ENCODE data around the gene RNF213. TPM values are rescaled to one million over a fixed set of nuclear protein-coding genes. Genes with fewer than 3 reads are reported as not detected.
"Not testable (repeated sequence)": the region's sequence is repeated elsewhere in the genome, so short reads cannot be mapped to it uniquely, and the experiment has no call there.

RNF213 gene
- total RNA-seq, 4 donors from 2014 or later = 57.8 to 197 (median 94.1) TPM

- H3K36me3 ChIP-seq = peaks cover 32% of the 10 kb centered on the region
- no peaks in the 10 kb centered on the region for H3K27me3 ChIP-seq
- no peak overlapping the region for H3K27ac ChIP-seq
- no peak overlapping the region for H3K4me3 ChIP-seq
- 61% methylated on average over 9 of the region's 9 CpGs for WGBS
- no peaks in the 10 kb centered on the region for H3K9me3 ChIP-seq
- no peak for TF ChIP-seq POLR2AphosphoS5 (IDR thresholded peaks at IDR 0.05)
- TF ChIP-seq POLR2A (IDR thresholded peaks at IDR 0.05) = no peak
- no peak for TF ChIP-seq EP300 (IDR thresholded peaks at IDR 0.05)
- TF ChIP-seq CTCF (IDR thresholded peaks at IDR 0.05) = no peak
- H3K4me1 ChIP-seq = peaks cover 7% of the 10 kb centered on the region
- DNase-seq (ENCODE audit: low spot score in 2 of 2) = no peak
Observed at GRCh38 chr17:80396157-80397033, 135.7 kb downstream of the RNF213 start.

- no peak for TF ChIP-seq EP300 (IDR thresholded peaks at IDR 0.05)
- TF ChIP-seq POLR2AphosphoS5 (IDR thresholded peaks at IDR 0.05) = no peak
- no peak for TF ChIP-seq POLR2A (IDR thresholded peaks at IDR 0.05)
- TF ChIP-seq CTCF (IDR thresholded peaks at IDR 0.05) = no peak
- peaks cover 28% of the 10 kb centered on the region for H3K36me3 ChIP-seq
- peaks cover 7% of the 10 kb centered on the region for H3K4me1 ChIP-seq
- H3K27ac ChIP-seq = no peak overlapping the region
- H3K9me3 ChIP-seq = no peaks in the 10 kb centered on the region
- H3K4me3 ChIP-seq = no peak overlapping the region
- DNase-seq (ENCODE audit: low spot score in 2 of 2) = no peak
- 93% methylated on average over 6 of the region's 6 CpGs for WGBS
- H3K27me3 ChIP-seq = no peaks in the 10 kb centered on the region
Observed at GRCh38 chr17:80397034-80397387, 136.4 kb downstream of the RNF213 start.

GRCh38 chr17:80397686-80398085 is 137.0 kb downstream of the RNF213 start:
- Histone ChIP-seq H3K4me1 (peaks cover 7% of the 10 kb centered on the region), H3K36me3 (peaks cover 22% of the 10 kb centered on the region), H3K27me3 (no peaks in the 10 kb centered on the region), H3K27ac (no peak overlapping the region), H3K4me3 (no peak overlapping the region), H3K9me3 (no peaks in the 10 kb centered on the region)
- 86% methylated on average over 9 of the region's 10 CpGs for WGBS
- no peak for TF ChIP-seq EP300 (IDR thresholded peaks at IDR 0.05)
- TF ChIP-seq CTCF (IDR thresholded peaks at IDR 0.05) = no peak
- TF ChIP-seq POLR2AphosphoS5 (IDR thresholded peaks at IDR 0.05) = no peak
- no peak for TF ChIP-seq POLR2A (IDR thresholded peaks at IDR 0.05)
- no peak for DNase-seq (ENCODE audit: low spot score in 2 of 2)

- 83% methylated on average over 9 of the region's 9 CpGs for WGBS
Observed at GRCh38 chr17:80401086-80401485, 140.4 kb downstream of the RNF213 start.

GRCh38 chr17:80402102-80402501 is 141.4 kb downstream of the RNF213 start:
- H3K4me3 ChIP-seq; H3K27me3 ChIP-seq; H3K4me1 ChIP-seq; DNase-seq (ENCODE audit: low spot score in 2 of 2); H3K36me3 ChIP-seq; H3K27ac ChIP-seq; H3K9me3 ChIP-seq: not testable (repeated sequence)
- 89% methylated on average over 7 of the region's 13 CpGs for WGBS

More at GRCh38 chr17:80401086-80401485, 140.4 kb downstream of the RNF213 start:
- H3K27me3 ChIP-seq; H3K36me3 ChIP-seq; H3K4me1 ChIP-seq; H3K27ac ChIP-seq; H3K9me3 ChIP-seq; DNase-seq (ENCODE audit: low spot score in 2 of 2); H3K4me3 ChIP-seq: not testable (repeated sequence)

GRCh38 chr17:80402959-80403358 is 142.3 kb downstream of the RNF213 start:
- WGBS = 97% methylated on average over 4 of the region's 4 CpGs
- no peak for DNase-seq (ENCODE audit: low spot score in 2 of 2)
- H3K27ac ChIP-seq = no peak overlapping the region
- H3K4me3 ChIP-seq = no peak overlapping the region
- no peaks in the 10 kb centered on the region for H3K9me3 ChIP-seq
- H3K27me3 ChIP-seq = no peaks in the 10 kb centered on the region
- H3K36me3 ChIP-seq = no peaks in the 10 kb centered on the region
- H3K4me1 ChIP-seq = no peaks in the 10 kb centered on the region
- TF ChIP-seq POLR2AphosphoS5 (IDR thresholded peaks at IDR 0.05) = no peak
- TF ChIP-seq POLR2A (IDR thresholded peaks at IDR 0.05) = no peak
- no peak for TF ChIP-seq EP300 (IDR thresholded peaks at IDR 0.05)
- no peak for TF ChIP-seq CTCF (IDR thresholded peaks at IDR 0.05)
